H1 (cell line): ENCODE measurements around the gene MYORG. TPM values are rescaled to one million over a fixed set of nuclear protein-coding genes. Genes with fewer than 3 reads are reported as not detected.

ENCODE experiments used
- CTCF ChIA-PET: fragments of 300-600 bp; sonication (Branson Sonifier 250); formaldehyde crosslinking; loops from one replicate; lab custom pipeline; 2021; ENCODE audit not compliant: partially characterized antibody; lab: Charles Lee
- POLR2A ChIA-PET: fragments of 300-600 bp; sonication (Branson Sonifier 250); formaldehyde crosslinking; loops from one replicate; lab custom pipeline; 2021; ENCODE audit warnings: inconsistent platforms; ENCODE audit not compliant: partially characterized antibody; lab: Charles Lee
- DNase-seq, 2 experiments: peaks; one replicate each; pipeline versions ENCODE4 v3.0.0 to v3.0.0-alpha.2; 2010 to 2022; ENCODE audit warnings: low spot score in 2 of 2, low read depth in 1 of 2, mixed read lengths in 1 of 2
- FAIRE-seq: peaks from 2 replicates; lab custom pipeline; 2011; peaks lifted over from hg19 to GRCh38; lab: Jason Lieb, UNC
- H2AFZ ChIP-seq: 2 replicates; pipeline ENCODE4 v1.8.1; 2012; ENCODE audit warnings: low read length, inconsistent platforms
- H2AK5ac ChIP-seq: 2 replicates; pipeline ENCODE4 v1.6.1; 2013; ENCODE audit warnings: low read depth, low read length
- H2BK120ac ChIP-seq: replicated peaks from 2 replicates; pipeline ENCODE3; 2013; ENCODE audit warnings: low read depth, low read length, inconsistent platforms
- H2BK12ac ChIP-seq: 2 replicates; pipeline ENCODE4 v1.6.1; 2013; ENCODE audit warnings: low read depth, low read length
- H2BK15ac ChIP-seq: 2 replicates; pipeline ENCODE4 v1.6.1; 2013; ENCODE audit warnings: low read length
- H2BK20ac ChIP-seq: 2 replicates; pipeline ENCODE4 v1.6.1; 2013; ENCODE audit warnings: low read length
- H2BK5ac ChIP-seq: 2 replicates; pipeline ENCODE4 v1.6.1; 2013; ENCODE audit warnings: low read depth, low read length
- H3K14ac ChIP-seq: 2 replicates; pipeline ENCODE4 v1.6.1; 2013; ENCODE audit warnings: inconsistent platforms; ENCODE audit not compliant: insufficient read length
- H3K18ac ChIP-seq: 2 replicates; pipeline ENCODE4 v1.6.1; 2013; ENCODE audit warnings: low read length; ENCODE audit errors: extremely low read depth
- H3K23ac ChIP-seq: 2 replicates; pipeline ENCODE4 v1.6.1; 2013; ENCODE audit warnings: inconsistent platforms; ENCODE audit not compliant: insufficient read length
- H3K23me2 ChIP-seq: 2 replicates; pipeline ENCODE4 v1.6.1; 2013; ENCODE audit warnings: low read depth, low read length
- H3K27ac ChIP-seq: 2 replicates; pipeline ENCODE4 v1.6.1; 2011; ENCODE audit warnings: low read depth, low read length, inconsistent platforms
- H3K27me3 ChIP-seq, 4 experiments: replicated peaks in 1 of 4; 1 replicate in 1 of 4; 2 replicates in 3 of 4; pipeline versions ENCODE4 v1.6.1 to v1.8.1; 2011 to 2013; ENCODE audit warnings: low read length in 3 of 4, mild to moderate bottlenecking in 3 of 4, inconsistent platforms in 2 of 4, mixed read lengths in 2 of 4, moderate library complexity in 1 of 4; ENCODE audit not compliant: control insufficient read depth in 3 of 4, insufficient read depth in 3 of 4; ENCODE audit errors: extremely low read depth in 1 of 4
- H3K36me3 ChIP-seq, 4 experiments: 2 replicates each; pipeline versions ENCODE4 v1.6.1 to v1.8.1; 2011 to 2013; ENCODE audit warnings: mild to moderate bottlenecking in 4 of 4, low read length in 3 of 4, moderate library complexity in 2 of 4, control low read depth in 1 of 4, inconsistent platforms in 1 of 4; ENCODE audit not compliant: insufficient read depth in 4 of 4, control insufficient read depth in 2 of 4
- H3K4ac ChIP-seq: replicated peaks from 2 replicates; pipeline ENCODE3; 2013; ENCODE audit warnings: low read length, low read depth, mixed read lengths, inconsistent platforms; ENCODE audit not compliant: insufficient read length
- H3K4me1 ChIP-seq, 4 experiments: replicated peaks in 1 of 4; 1 replicate in 1 of 4; 2 replicates in 3 of 4; pipeline versions ENCODE4 v1.6.1 to v1.8.1; 2011 to 2013; ENCODE audit warnings: low read length in 3 of 4, inconsistent platforms in 2 of 4, mixed read lengths in 1 of 4; ENCODE audit not compliant: insufficient read depth in 4 of 4, control insufficient read depth in 3 of 4
- H3K4me2 ChIP-seq, 2 experiments: 2 replicates each; pipeline versions ENCODE4 v1.6.1 to v1.8.1; 2011 to 2013; ENCODE audit warnings: low read depth in 2 of 2, low read length in 2 of 2, control low read depth in 1 of 2, inconsistent platforms in 1 of 2, mild to moderate bottlenecking in 1 of 2; ENCODE audit not compliant: insufficient read depth in 1 of 2
- H3K4me3 ChIP-seq, 4 experiments: fragments of 200-600, 300-600 bp in 1 of 4; sonication (generic), shearing (Covaris generic), sonication (Bioruptor Twin) in 1 of 4; 2 replicates each; pipeline versions ENCODE4 v1.5.1 to v1.8.1; 2011 to 2016; ENCODE audit warnings: low read length in 4 of 4, low read depth in 3 of 4, control low read depth in 2 of 4, inconsistent platforms in 2 of 4, mild to moderate bottlenecking in 2 of 4, mixed read lengths in 1 of 4, moderate library complexity in 1 of 4; ENCODE audit not compliant: insufficient read depth in 2 of 4; ENCODE audit errors: extremely low read depth in 1 of 4
- H3K56ac ChIP-seq: replicated peaks from 2 replicates; pipeline ENCODE3; 2013; ENCODE audit warnings: low read depth, mild to moderate bottlenecking, mixed read lengths, low read length, inconsistent platforms; ENCODE audit not compliant: insufficient read length
- H3K79me1 ChIP-seq: 2 replicates; pipeline ENCODE4 v1.6.1; 2013; ENCODE audit warnings: low read depth, low read length, control low read depth
- H3K79me2 ChIP-seq, 2 experiments: 2 replicates each; pipeline versions ENCODE4 v1.6.1 to v1.8.1; 2012 to 2013; ENCODE audit warnings: low read length in 2 of 2, mild to moderate bottlenecking in 2 of 2, inconsistent platforms in 1 of 2; ENCODE audit not compliant: insufficient read depth in 2 of 2, control insufficient read depth in 1 of 2
- H3K9ac ChIP-seq, 4 experiments: replicated peaks in 1 of 4; 1 replicate in 1 of 4; 2 replicates in 3 of 4; pipeline versions ENCODE4 v1.6.1 to v1.8.1; 2011 to 2013; ENCODE audit warnings: low read depth in 3 of 4, low read length in 3 of 4, control low read depth in 2 of 4, mild to moderate bottlenecking in 2 of 4, moderate library complexity in 2 of 4, inconsistent platforms in 1 of 4; ENCODE audit errors: extremely low read depth in 1 of 4
- H3K9me3 ChIP-seq, 2 experiments: 2 replicates each; pipeline versions ENCODE4 v1.6.1 to v1.8.1; 2012 to 2013; ENCODE audit warnings: mild to moderate bottlenecking in 2 of 2, moderate library complexity in 2 of 2, control low read depth in 1 of 2, inconsistent platforms in 1 of 2, low read depth in 1 of 2, low read length in 1 of 2, mixed read lengths in 1 of 2; ENCODE audit not compliant: insufficient read depth in 2 of 2
- H4K20me1 ChIP-seq, 2 experiments: replicated peaks in 1 of 2; 2 replicates each; pipeline versions ENCODE3 to v1.8.1; 2011 to 2013; ENCODE audit warnings: inconsistent platforms in 2 of 2, low read length in 2 of 2, mild to moderate bottlenecking in 1 of 2; ENCODE audit not compliant: insufficient read depth in 2 of 2, control insufficient read depth in 1 of 2
- H4K5ac ChIP-seq: 2 replicates; pipeline ENCODE4 v1.6.1; 2013; ENCODE audit warnings: low read length, low read depth, mixed read lengths, inconsistent platforms; ENCODE audit not compliant: insufficient read length
- H4K8ac ChIP-seq: 2 replicates; pipeline ENCODE4 v1.8.0; 2013; ENCODE audit warnings: mild to moderate bottlenecking, moderate library complexity, low read length, inconsistent platforms; ENCODE audit not compliant: insufficient read depth; ENCODE audit errors: extremely low read depth
- H4K91ac ChIP-seq: replicated peaks from 2 replicates; pipeline ENCODE3; 2013; ENCODE audit warnings: low read length, mixed read lengths, inconsistent platforms; ENCODE audit not compliant: insufficient read length
- BCL11A ChIP-seq, 2 experiments: IDR thresholded peaks; one replicate each; pipeline ENCODE4 v1.6.1; 2011; ENCODE audit warnings: low read depth in 2 of 2, low read length in 2 of 2, mild to moderate bottlenecking in 2 of 2
- CHD1 ChIP-seq: IDR thresholded peaks from 2 replicates; pipeline ENCODE4 v1.6.1; 2012; ENCODE audit warnings: low read depth, low read length, improper control_type of control experiment
- KDM4A ChIP-seq: IDR thresholded peaks from one replicate; pipeline ENCODE4 v1.7.1; 2012; ENCODE audit warnings: low read depth, mild to moderate bottlenecking, moderate library complexity, low read length, inconsistent platforms; ENCODE audit not compliant: severe bottlenecking
- KDM5A ChIP-seq: fragments of 200-600 bp; IDR thresholded peaks from 2 replicates; pipeline ENCODE4 v1.7.1; 2012; ENCODE audit warnings: mild to moderate bottlenecking, low read length, inconsistent platforms, mixed read lengths
- NANOG ChIP-seq: IDR thresholded peaks from 2 replicates; pipeline ENCODE4 v1.6.1; 2011; ENCODE audit warnings: low read length, low read depth, mild to moderate bottlenecking, inconsistent platforms; ENCODE audit not compliant: insufficient read depth, poor library complexity, severe bottlenecking
- SAP30 ChIP-seq: fragments of 300-600 bp; sonication (generic); IDR thresholded peaks from 2 replicates; pipeline ENCODE4 v1.7.1; 2012; ENCODE audit warnings: low read length, moderate library complexity, mild to moderate bottlenecking, inconsistent platforms; ENCODE audit not compliant: insufficient read depth, insufficient replicate concordance
- SIX5 ChIP-seq: IDR thresholded peaks from 2 replicates; pipeline ENCODE4 v1.6.1; 2011; ENCODE audit warnings: mild to moderate bottlenecking, low read depth, low read length
- SRF ChIP-seq: IDR thresholded peaks from 2 replicates; pipeline ENCODE4 v1.6.1; 2011; ENCODE audit warnings: mild to moderate bottlenecking, low read depth, low read length, moderate library complexity
- TCF12 ChIP-seq: IDR thresholded peaks from 2 replicates; pipeline ENCODE4 v1.6.1; 2011; ENCODE audit warnings: low read depth, mild to moderate bottlenecking, low read length
- TEAD4 ChIP-seq: IDR thresholded peaks from 2 replicates; pipeline ENCODE4 v1.6.1; 2012; ENCODE audit warnings: low read depth, low read length, inconsistent platforms, mixed read lengths
- WGBS, 2 experiments: shearing (Covaris generic) in 1 of 2; methylation state at CpG; one replicate each; pipeline versions ENCODE4 v1.1.6 to v1.1.7; 2013 to 2015; ENCODE audit warnings: low lambda C conversion rate in 2 of 2, mixed read lengths in 2 of 2, inconsistent platforms in 1 of 2, low coverage in 1 of 2, missing lambda C conversion rate in 1 of 2; ENCODE audit not compliant: insufficient replicate concordance in 2 of 2, insufficient coverage in 1 of 2, insufficient read length in 1 of 2; ENCODE audit errors: extremely low coverage in 1 of 2, missing lambda C conversion rate in 1 of 2; 5-methylcytosine and 5-hydroxymethylcytosine counted together
- polyA plus RNA-seq, 7 experiments: library from polyadenylated mRNA; depleted of rRNA in 3 of 7; stranded (reverse) in 5 of 7; unstranded in 2 of 7; fragments of >200 nt in 5 of 7; fragments of 200-250 nt in 2 of 7; gene quantifications; 1 replicate in 5 of 7; 2 replicates in 1 of 7; 4 replicates in 1 of 7; pipeline versions ENCODE4 v1.2.1 to v1.2.3, GENCODE V29; 2011 to 2013; ENCODE audit warnings: missing spikeins in 2 of 7, mixed read lengths in 2 of 7
- total RNA-seq: library from RNA; stranded (reverse); fragmentation: NEBNext Ultra II Directional; extraction: Animal tissue kit (Norgen Biotek cat#: 25700); gene quantifications from 2 replicates; pipeline ENCODE4 v1.2.1, GENCODE V29; 2021
- TF ChIP-seq, protein P1 (sequence below): IDR thresholded peaks from 2 replicates; pipeline ENCODE4 v1.6.1; 2012; ENCODE audit warnings: inconsistent platforms
- TF ChIP-seq, protein P2 (sequence below): IDR thresholded peaks from 2 replicates; pipeline ENCODE4 v1.6.1; 2011; ENCODE audit warnings: low read length, improper control_type of control experiment

MYORG gene
- total and polyA plus RNA-seq, 2 of the 8 experiments (the other 6 are each of a cell fraction or from before 2014, with no cell fraction given) = 1.2 to 5.9 TPM

DNA sequence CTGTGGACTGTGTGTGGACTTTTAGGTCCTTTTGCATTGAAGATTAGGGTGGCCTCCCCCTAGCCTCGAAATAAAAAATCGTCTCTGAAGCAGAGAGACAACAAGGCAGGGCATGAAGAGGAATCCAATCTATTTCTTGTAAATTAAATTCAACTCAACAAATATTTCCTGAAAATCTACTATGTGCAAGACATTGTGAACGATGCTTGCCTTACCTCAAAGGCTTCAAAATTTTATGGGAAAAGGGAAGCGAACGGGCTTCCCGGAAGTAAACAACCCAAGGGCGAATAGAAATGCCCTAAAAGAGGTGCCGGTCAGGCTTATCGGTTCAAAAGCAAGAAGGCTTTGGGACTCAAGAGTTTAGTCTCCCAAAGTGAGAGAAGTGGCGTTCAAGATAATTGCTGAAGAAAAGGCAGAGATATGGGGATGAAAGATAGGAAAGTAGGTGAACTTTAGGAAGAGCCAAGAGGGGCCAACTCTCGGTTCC lies 48.2 kb downstream of the MYORG start:
- ChIA-PET POLR2A (no interaction called here), CTCF (interaction anchor here (0.8 to 1.3 kb wide), 5 partner anchors 33 to 275 kb away, joined by 3 to 4 read pairs (median 3); no protein-coding TSS in a partner anchor)
- H3K79me2 ChIP-seq = peaks cover 0 to 6% of the 10 kb centered on the region in 2 experiments; a peak in 2 of 4 replicates
- no peak overlapping the region for H4K5ac ChIP-seq
- H3K27ac ChIP-seq = peak overlapping the region; percentile 52; the same call in 1 of the 2 replicates
- H3K4me3 ChIP-seq = peak overlapping the region; percentile 74 to 96 (median 90)
- no peak overlapping the region for H3K23ac ChIP-seq
- H4K91ac ChIP-seq = no peak overlapping the region
- H4K8ac ChIP-seq = no peak overlapping the region
- H3K79me1 ChIP-seq = no peaks in the 10 kb centered on the region
- H3K18ac ChIP-seq = no peak overlapping the region
- no peaks in the 10 kb centered on the region for H3K36me3 ChIP-seq
- TF ChIP-seq TEAD4 (no peak), NANOG (no peak), KDM5A (no peak), CHD1 (no peak), KDM4A (no peak), SIX5 (no peak), SAP30 (no peak), TCF12 (no peak), SRF (no peak), BCL11A (IDR thresholded peaks at IDR 0.05; ENCODE audit: low read depth in 2 of 2, low read length in 2 of 2) (no peak)
- TF ChIP-seq, protein P1, sequence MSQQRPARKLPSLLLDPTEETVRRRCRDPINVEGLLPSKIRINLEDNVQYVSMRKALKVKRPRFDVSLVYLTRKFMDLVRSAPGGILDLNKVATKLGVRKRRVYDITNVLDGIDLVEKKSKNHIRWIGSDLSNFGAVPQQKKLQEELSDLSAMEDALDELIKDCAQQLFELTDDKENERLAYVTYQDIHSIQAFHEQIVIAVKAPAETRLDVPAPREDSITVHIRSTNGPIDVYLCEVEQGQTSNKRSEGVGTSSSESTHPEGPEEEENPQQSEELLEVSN = no peak
- TF ChIP-seq, protein P2, sequence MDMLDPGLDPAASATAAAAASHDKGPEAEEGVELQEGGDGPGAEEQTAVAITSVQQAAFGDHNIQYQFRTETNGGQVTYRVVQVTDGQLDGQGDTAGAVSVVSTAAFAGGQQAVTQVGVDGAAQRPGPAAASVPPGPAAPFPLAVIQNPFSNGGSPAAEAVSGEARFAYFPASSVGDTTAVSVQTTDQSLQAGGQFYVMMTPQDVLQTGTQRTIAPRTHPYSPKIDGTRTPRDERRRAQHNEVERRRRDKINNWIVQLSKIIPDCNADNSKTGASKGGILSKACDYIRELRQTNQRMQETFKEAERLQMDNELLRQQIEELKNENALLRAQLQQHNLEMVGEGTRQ = no peak
- peak overlapping the region; percentile 74 for H2AFZ ChIP-seq
- H3K27me3 ChIP-seq = no peaks in the 10 kb centered on the region
- H3K9me3 ChIP-seq = no peaks in the 10 kb centered on the region
- no peak overlapping the region for H2BK5ac ChIP-seq
- 4% methylated on average over 11 of the region's 11 CpGs; no CpG with 5 or more reads in 1 of the 2 experiments for WGBS, 2 experiments
- no peak overlapping the region for H3K56ac ChIP-seq
- no peaks in the 10 kb centered on the region for H4K20me1 ChIP-seq
- H3K4ac ChIP-seq = no peak overlapping the region
- H2AK5ac ChIP-seq = no peak overlapping the region
- peak overlapping the region; percentile 51 to 88 (median 75) for H3K9ac ChIP-seq
- H3K23me2 ChIP-seq = peaks cover 3% of the 10 kb centered on the region
- H2BK120ac ChIP-seq = no peak overlapping the region
- peaks cover 0 to 2% (median 0%) of the 10 kb centered on the region in 4 experiments; a peak in 1 of 7 replicates for H3K4me1 ChIP-seq
- H2BK12ac ChIP-seq = no peak overlapping the region
- FAIRE-seq = no peak
- H3K4me2 ChIP-seq = peak overlapping the region; percentile 74 to 85
- DNase-seq = no peak
- no peak overlapping the region for H2BK15ac ChIP-seq
- H2BK20ac ChIP-seq = no peak overlapping the region
- H3K14ac ChIP-seq = no peak overlapping the region
